ENCODE measurements around the gene GNG5. TPM values are rescaled to one million over a fixed set of nuclear protein-coding genes. Genes with fewer than 3 reads are reported as not detected.

The GNG5 gene
- total RNA-seq, 2 donors from 2014 or later: 148 to 160 TPM

DNA sequence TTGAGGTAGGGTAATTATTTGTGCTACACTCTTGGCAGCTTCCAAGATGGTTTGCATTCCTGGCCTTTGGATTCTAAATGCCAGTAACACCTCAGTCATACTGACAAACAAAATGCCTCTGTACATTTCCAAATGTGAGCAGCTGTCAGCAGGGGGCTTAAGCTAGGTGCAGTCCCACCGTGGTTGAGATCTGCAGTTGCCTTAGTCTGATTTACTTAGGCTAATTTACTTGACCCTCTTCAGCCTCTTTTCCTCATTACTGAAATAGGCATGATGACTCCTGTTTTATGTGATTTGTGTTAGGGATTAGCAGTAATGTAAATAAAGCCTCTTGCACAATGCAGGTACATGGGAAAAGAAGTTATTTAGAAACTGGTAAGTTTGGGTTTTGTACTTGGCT, 13.7 kb downstream of the GNG5 start:
- no peaks in the 10 kb centered on the region for H3K9me3 ChIP-seq
- no peak overlapping the region for H3K4me3 ChIP-seq
- no peak for DNase-seq
- no peak overlapping the region for H3K9ac ChIP-seq (ENCODE audit: low read depth in 2 of 2, low read length in 2 of 2)
- TF ChIP-seq, protein P1, sequence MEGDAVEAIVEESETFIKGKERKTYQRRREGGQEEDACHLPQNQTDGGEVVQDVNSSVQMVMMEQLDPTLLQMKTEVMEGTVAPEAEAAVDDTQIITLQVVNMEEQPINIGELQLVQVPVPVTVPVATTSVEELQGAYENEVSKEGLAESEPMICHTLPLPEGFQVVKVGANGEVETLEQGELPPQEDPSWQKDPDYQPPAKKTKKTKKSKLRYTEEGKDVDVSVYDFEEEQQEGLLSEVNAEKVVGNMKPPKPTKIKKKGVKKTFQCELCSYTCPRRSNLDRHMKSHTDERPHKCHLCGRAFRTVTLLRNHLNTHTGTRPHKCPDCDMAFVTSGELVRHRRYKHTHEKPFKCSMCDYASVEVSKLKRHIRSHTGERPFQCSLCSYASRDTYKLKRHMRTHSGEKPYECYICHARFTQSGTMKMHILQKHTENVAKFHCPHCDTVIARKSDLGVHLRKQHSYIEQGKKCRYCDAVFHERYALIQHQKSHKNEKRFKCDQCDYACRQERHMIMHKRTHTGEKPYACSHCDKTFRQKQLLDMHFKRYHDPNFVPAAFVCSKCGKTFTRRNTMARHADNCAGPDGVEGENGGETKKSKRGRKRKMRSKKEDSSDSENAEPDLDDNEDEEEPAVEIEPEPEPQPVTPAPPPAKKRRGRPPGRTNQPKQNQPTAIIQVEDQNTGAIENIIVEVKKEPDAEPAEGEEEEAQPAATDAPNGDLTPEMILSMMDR (IDR thresholded peaks at IDR 0.05): no peak
- intact Hi-C loops (cut with DNase I): no loop called here
- H3K27ac ChIP-seq: no peak overlapping the region
- H3K4me1 ChIP-seq: no peaks in the 10 kb centered on the region
- H3K27me3 ChIP-seq: no peaks in the 10 kb centered on the region
- H3K36me3 ChIP-seq: peaks cover 1% of the 10 kb centered on the region

DNA sequence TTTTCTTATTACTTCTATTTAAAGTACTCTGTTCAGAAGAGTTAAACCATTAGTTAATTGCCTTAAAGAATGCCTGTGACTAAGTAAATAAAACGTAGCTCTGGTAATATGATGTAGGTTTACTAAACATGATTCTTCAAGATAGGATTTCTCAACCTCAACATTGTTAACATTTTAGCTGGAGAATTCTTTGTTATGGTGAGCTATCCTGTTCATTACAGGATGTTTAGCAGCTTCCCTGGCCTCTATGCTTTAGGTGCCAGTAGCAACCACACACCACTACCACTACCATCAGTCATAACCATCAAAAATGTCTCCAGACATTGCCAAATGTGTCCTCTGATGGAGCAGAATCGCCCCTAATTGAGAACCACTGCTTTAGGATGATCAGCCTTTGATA, 16.6 kb downstream of the GNG5 start:
- TF ChIP-seq, protein P1 (IDR thresholded peaks at IDR 0.05): no peak
- DNase-seq: no peak
- no peaks in the 10 kb centered on the region for H3K9me3 ChIP-seq
- H3K27ac ChIP-seq: no peak overlapping the region
- H3K27me3 ChIP-seq: no peaks in the 10 kb centered on the region
- no peaks in the 10 kb centered on the region for H3K4me1 ChIP-seq
- intact Hi-C loops (cut with DNase I): no loop called here
- no peak overlapping the region for H3K9ac ChIP-seq (ENCODE audit: low read depth in 2 of 2, low read length in 2 of 2)
- H3K36me3 ChIP-seq: no peaks in the 10 kb centered on the region
- no peak overlapping the region for H3K4me3 ChIP-seq

DNA sequence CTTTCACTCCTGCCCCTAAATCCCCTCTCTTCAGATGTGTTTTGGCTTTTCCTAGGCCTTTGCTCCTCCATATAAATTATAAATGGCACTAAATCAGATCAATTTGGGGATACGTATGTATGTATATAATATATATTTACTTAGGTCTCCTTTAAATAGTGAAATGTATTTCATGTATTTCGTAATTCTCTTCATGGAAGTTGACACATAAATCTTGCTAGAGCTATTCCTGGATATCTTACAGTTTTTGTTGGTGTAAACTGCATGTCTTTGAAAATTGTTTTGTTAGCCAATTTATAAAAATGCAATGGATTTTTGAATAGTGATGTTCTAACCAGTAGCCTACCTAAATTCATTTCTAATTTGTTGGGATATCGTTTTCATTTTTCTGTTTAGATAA, 18.3 kb downstream of the GNG5 start:
- H3K36me3 ChIP-seq: no peaks in the 10 kb centered on the region
- intact Hi-C loops (cut with DNase I): no loop called here
- no peak overlapping the region for H3K9ac ChIP-seq (ENCODE audit: low read depth in 2 of 2, low read length in 2 of 2)

DNA sequence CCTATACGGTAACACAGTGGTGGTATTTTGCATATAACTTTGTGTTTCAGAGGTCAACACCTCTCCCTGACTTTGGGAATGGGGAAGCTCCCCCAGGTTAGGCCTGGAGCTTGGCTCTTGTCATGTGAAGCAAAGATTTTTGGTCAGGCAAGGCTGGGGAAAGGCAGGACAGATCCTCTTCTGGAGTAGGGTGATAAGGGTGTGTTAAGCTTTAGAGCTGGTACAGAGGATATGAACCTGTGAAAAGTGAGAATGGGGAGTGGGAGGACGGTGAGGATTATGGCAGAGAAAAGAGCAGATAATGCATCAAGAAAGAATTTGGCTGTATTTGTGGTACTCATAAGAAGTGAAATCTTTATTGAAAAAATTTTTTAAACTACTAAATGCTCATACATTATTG, 25.1 kb downstream of the GNG5 start:
- no peaks in the 10 kb centered on the region for H3K36me3 ChIP-seq
- peaks cover 4% of the 10 kb centered on the region for H3K4me1 ChIP-seq
- TF ChIP-seq, protein P1 (IDR thresholded peaks at IDR 0.05): no peak
- H3K27ac ChIP-seq: no peak overlapping the region
- DNase-seq: no peak
- intact Hi-C loops (cut with DNase I): no loop called here
- H3K4me3 ChIP-seq: no peak overlapping the region
- H3K9ac ChIP-seq (ENCODE audit: low read depth in 2 of 2, low read length in 2 of 2): no peak overlapping the region
- no peaks in the 10 kb centered on the region for H3K27me3 ChIP-seq
- no peaks in the 10 kb centered on the region for H3K9me3 ChIP-seq

More for the DNA sequence above, 18.3 kb downstream of the GNG5 start:
- Histone ChIP-seq H3K9me3 (no peaks in the 10 kb centered on the region), H3K4me1 (no peaks in the 10 kb centered on the region), H3K27ac (no peak overlapping the region), H3K4me3 (no peak overlapping the region), H3K27me3 (no peaks in the 10 kb centered on the region)
- TF ChIP-seq, protein P1 (IDR thresholded peaks at IDR 0.05): no peak
- DNase-seq: no peak

- no peak overlapping the region for H3K9ac ChIP-seq (ENCODE audit: low read depth in 2 of 2, low read length in 2 of 2)
- H3K9me3 ChIP-seq: no peaks in the 10 kb centered on the region
- peaks cover 4% of the 10 kb centered on the region for H3K4me1 ChIP-seq
- intact Hi-C loops (cut with DNase I): no loop called here
- H3K27me3 ChIP-seq: no peaks in the 10 kb centered on the region
- no peak overlapping the region for H3K27ac ChIP-seq
- TF ChIP-seq, protein P1 (IDR thresholded peaks at IDR 0.05): no peak
- DNase-seq: no peak
- no peaks in the 10 kb centered on the region for H3K36me3 ChIP-seq
- H3K4me3 ChIP-seq: peak overlapping the region; percentile 64
These were observed 25.7 kb downstream of the GNG5 start for GRCh38 chr1:84480650-84481049.

GRCh38 chr1:84479998-84480397, 26.4 kb downstream of the GNG5 start:
- H3K4me3 ChIP-seq: peak overlapping the region; percentile 64
- H3K36me3 ChIP-seq: no peaks in the 10 kb centered on the region
- H3K9ac ChIP-seq (ENCODE audit: low read depth in 2 of 2, low read length in 2 of 2): peak overlapping the region; percentile 65 to 69
- TF ChIP-seq, protein P1 (IDR thresholded peaks at IDR 0.05): no peak
- intact Hi-C loops (cut with DNase I): no loop called here
- peak overlapping the region; percentile 83 for H3K27ac ChIP-seq
- peaks cover 4% of the 10 kb centered on the region for H3K4me1 ChIP-seq
- H3K27me3 ChIP-seq: no peaks in the 10 kb centered on the region
- H3K9me3 ChIP-seq: no peaks in the 10 kb centered on the region
- DNase-seq: no peak

Data from colonic mucosa (tissue), 4 donors.